HG03457 (cell line): ENCODE results near the gene ENC1.

Experiments used
- ATAC-seq: cut with Tn5 transposase; IDR thresholded peaks from one replicate; pipeline ENCODE4 v1.9.1; 2021; ENCODE audit warnings: moderate number of reproducible peaks; ENCODE audit not compliant: unreplicated experiment

Gene ENC1

GRCh38 chr5:74613283-74613682 is 27.2 kb downstream of the ENC1 start:
- no peak for ATAC-seq

DNA sequence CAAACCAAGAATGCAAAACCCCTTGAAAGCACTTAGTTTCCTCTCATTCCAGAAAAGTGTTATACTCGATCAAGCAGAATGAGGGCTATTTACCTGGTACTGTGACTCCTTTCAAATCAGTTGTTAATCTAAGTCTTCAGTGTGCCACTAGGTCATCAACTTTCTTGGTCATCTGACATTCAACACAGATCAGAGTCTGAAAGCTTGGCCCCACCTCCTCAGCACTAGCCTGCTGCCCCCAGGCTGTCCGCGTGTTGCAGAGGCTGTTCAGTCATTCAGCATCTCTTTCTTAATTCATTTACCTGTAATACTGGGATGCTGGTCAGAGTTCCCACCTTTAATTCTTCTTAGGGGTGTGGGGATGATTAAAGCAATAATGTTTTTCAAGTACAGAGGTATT is 28.5 kb downstream of the ENC1 start:
- no peak for ATAC-seq

GRCh38 chr5:74608736-74609601 is 31.6 kb downstream of the ENC1 start:
- no peak for ATAC-seq

GRCh38 chr5:74605759-74606158 is 34.8 kb downstream of the ENC1 start:
- ATAC-seq, result no peak

- ATAC-seq, result no peak
Measured at GRCh38 chr5:74603376-74603775, 37.2 kb downstream of the ENC1 start.

- ATAC-seq, result no peak
Measured at GRCh38 chr5:74599148-74599547, 41.4 kb downstream of the ENC1 start.

- no peak for ATAC-seq
Measured at GRCh38 chr5:74598731-74599130, 41.8 kb downstream of the ENC1 start.

DNA sequence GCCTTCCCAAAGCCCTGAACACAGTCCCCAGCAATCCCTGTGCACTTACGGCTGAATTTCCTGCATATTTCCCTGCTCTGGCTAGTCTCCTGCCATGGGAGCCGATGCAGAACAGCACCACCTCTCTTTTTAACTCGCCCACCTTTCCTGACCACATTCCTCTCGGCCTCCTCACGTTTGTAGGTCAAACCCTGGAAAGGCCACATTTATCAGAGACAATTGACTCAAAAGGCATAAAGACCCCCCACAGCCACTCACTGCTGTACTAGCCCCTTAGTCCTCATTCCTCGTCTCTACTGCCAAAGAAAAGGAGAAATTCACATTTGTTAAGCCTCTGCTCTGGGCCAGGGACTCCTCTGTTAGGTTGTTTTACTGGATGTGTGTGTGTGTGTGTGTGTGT is 43.6 kb downstream of the ENC1 start:
- no peak for ATAC-seq

DNA sequence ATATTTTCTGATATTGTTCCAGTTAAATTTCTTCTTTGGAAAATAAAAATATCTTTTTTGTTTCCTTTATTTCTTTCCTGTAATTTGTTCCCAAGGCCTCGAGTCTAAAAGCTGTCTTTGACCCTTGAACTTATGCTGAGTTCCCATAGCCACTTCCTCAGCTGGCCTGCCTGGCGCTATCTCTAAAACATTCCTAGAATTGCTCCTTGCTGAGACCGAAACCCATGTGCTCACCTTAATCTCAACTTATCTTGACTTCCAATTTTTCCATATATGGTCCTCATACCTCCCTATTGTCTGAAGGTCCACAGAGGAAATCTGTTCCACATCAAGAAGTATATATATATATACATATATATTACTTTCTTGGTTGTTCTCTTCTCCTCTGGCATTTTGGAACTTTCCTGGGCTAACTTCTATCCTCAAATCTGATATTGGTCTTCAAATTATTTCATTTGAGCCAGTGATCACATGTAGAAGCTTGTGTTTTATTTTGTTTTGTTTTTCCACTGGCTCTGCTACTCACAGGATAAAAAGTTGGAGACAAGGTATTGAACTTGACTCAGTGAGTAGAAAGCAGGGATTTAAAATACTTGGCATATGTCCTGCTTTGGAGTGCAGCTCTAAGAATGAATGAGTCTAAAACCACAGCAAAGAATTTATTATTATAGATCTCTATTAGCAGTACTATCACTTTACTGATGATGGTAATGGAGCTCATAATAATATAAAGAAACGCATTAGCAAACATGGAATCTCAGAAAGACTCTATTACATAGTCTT is 45.2 kb downstream of the ENC1 start:
- ATAC-seq, result no peak

- ATAC-seq, result no peak
Measured at GRCh38 chr5:74594137-74595040, 46.1 kb downstream of the ENC1 start.

DNA sequence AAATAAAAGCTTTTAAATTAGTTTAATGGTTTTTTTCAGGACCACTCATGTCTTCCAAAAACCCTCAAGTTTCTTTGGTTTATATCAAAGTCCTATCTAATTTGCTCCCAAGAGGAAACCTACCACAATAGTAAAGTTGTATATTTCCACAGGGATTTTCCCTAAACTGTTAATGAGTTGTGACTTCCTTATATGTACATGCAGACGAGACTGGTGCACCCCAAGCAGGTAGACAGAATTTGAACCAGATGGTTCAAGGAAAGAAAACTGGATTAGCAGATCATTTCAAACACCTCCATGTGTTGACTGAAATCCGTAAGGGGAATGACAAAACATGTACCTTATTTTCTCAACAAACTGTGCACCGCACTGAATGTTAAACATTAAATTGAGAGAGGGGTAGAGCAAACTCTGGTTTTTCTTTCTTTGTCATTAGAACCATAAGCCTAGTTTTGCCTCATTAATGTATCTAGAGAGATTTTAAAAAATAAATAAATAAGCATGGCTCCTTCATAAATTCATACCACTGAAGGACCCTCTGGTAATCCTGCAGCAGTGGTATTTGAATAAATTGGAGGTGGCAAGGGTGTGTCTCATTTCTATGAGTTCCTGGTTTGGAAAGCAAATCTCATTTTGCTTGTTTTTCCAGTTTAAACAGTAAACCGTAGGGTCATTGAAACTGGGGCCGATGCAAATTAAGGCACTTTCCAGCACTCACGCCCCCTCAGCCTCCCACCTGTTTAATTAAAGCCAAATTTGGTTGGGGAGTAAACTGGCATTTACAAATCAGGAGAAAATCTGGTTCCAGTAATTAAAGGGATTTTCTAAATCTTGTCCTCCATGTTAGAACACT is 51.1 kb downstream of the ENC1 start:
- no peak for ATAC-seq

- no peak for ATAC-seq
Measured at GRCh38 chr5:74588415-74588814, 52.1 kb downstream of the ENC1 start.

DNA sequence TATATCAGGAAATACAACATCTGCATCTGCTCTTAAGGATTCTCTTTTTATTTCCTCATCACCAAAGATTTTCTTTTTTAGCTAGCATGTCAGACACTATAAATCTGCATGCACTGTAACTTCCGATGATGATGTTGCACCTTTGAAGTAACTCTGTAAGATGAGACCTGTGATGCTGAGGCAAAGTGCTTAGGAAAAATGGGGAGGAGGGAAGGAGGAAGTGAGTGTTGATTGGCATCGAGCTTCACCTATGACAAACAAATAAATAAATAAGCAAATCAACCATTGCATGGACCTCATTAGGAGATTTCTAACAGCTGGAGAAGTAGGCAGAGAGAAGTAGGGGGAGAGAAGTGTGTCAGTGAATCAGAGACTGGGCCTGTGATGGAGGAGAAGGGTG is 52.6 kb downstream of the ENC1 start:
- ATAC-seq, result no peak

GRCh38 chr5:74587300-74587699 is 53.2 kb downstream of the ENC1 start:
- ATAC-seq, result no peak

DNA sequence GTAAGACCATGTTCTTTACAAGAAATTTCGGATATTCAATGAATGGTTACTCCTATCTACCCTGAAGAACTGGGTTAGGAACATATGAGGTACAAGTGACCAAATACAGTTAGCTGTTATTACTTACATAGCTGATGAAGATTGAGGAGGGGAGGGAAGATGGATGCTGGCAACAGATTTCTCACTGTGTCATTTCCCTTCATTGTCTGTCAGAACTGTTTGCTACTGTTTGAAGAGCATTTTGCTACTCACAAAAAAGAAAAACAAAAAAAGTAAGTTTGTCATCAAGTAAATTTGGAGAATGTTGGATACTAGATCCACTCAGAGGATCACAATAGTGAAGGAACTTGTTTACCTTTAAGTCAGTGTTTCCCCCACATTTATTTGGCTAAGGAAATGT is 53.7 kb downstream of the ENC1 start:
- no peak for ATAC-seq

DNA sequence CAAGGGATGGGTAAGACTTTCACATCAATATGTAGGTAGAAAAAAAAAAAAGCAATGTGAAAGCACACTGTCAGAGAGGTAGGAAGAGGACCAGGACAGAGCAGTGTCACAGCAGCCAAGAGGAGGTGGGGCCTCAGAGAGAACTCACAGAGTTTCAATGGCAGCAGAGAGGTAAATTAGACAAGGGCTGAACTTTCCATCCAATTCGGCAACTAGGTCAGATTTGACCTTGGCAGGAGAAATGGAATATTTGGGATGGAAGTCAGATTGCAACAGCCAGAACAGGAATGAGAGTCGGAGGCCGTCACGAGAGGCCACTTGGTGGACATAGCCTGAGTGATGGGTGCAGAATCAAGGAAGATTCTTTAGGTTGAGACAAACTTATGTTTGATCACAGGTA is 57.7 kb downstream of the ENC1 start:
- no peak for ATAC-seq

DNA sequence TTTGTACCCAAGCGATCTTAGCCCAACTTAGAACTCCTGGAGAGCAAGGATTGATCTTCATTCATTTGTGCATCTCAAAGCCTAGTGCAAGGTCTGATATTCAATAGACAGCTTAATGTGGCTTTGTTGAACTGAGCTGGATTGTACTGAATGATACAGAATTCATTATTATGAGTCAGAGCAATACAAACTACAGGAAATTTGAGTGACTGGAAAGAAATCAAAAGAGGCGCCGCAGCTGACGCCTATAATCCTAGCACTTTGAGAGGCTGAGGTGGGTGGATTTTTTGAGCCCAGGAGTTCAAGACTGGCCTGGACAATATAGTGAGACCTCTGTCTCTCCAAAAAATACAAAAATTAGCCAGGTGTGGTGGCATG is 58.6 kb downstream of the ENC1 start:
- no peak for ATAC-seq

- ATAC-seq, result no peak
Measured at GRCh38 chr5:74580729-74581109, 59.8 kb downstream of the ENC1 start.

DNA sequence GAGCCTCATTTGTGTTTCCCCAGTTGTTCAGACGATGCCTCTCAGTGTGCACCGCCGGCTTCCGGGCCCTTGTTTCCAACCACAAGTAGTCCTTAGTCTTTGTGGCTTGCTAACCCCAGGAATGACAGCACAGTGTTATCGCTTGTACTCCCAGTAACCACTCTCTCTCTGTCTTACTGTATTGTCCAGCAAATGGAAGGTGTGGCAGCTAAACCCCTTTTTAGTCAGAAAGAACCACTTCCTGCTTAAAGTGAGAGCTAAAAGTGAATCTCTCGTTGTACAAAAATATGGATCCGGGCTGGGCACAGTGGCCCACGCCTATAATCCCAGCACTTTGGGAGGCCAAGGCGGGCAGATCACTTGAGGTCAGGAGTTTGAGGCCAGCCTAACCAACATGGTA is 61.3 kb downstream of the ENC1 start:
- ATAC-seq, result peak; percentile 74

- peak; percentile 31 for ATAC-seq
Measured at GRCh38 chr5:74578356-74579044, 62.0 kb downstream of the ENC1 start.
